ENCODE data around the gene TMEM131.
"Not testable (repeated sequence)": the region's sequence is repeated elsewhere in the genome, so short reads cannot be mapped to it uniquely, and the experiment has no call there.

The TMEM131 gene

GRCh38 chr2:97995734-97996624, at the start of gene TMEM131:
TSS of gene TMEM131 (minus strand) at chr2:97995948. CDS start at chr2:97995662, 286 bp downstream.
- DNase-seq (ENCODE audit: insufficient read length, low spot score) (peak; percentile 91), FAIRE-seq (peak; percentile 92)
- TF ChIP-seq POLR2A (IDR thresholded peaks at IDR 0.05; ENCODE audit: low read depth, low read length) = peak; percentile 92

GRCh38 chr2:98044730-98045129, 49.0 kb upstream of the TMEM131 start:
- DNase-seq (ENCODE audit: insufficient read length, low spot score) = not testable (repeated sequence)

GRCh38 chr2:98043101-98043500, 47.4 kb upstream of the TMEM131 start:
- no peak for FAIRE-seq
- DNase-seq (ENCODE audit: insufficient read length, low spot score) = no peak
- no peak for TF ChIP-seq POLR2A (IDR thresholded peaks at IDR 0.05; ENCODE audit: low read depth, low read length)

More at GRCh38 chr2:98044730-98045129, 49.0 kb upstream of the TMEM131 start:
- FAIRE-seq = not testable (repeated sequence)

- no peak for DNase-seq (ENCODE audit: insufficient read length, low spot score)
- FAIRE-seq = no peak
- no peak for TF ChIP-seq POLR2A (IDR thresholded peaks at IDR 0.05; ENCODE audit: low read depth, low read length)
These were observed 44.7 kb upstream of the TMEM131 start for GRCh38 chr2:98040331-98040939.

- no peak for TF ChIP-seq POLR2A (IDR thresholded peaks at IDR 0.05; ENCODE audit: low read depth, low read length)
- FAIRE-seq (no peak), DNase-seq (ENCODE audit: insufficient read length, low spot score) (no peak)
These were observed 43.5 kb upstream of the TMEM131 start for GRCh38 chr2:98039085-98039756.

- TF ChIP-seq POLR2A (IDR thresholded peaks at IDR 0.05; ENCODE audit: low read depth, low read length) = no peak
- DNase-seq (ENCODE audit: insufficient read length, low spot score) = no peak
- no peak for FAIRE-seq
These were observed 42.1 kb upstream of the TMEM131 start for GRCh38 chr2:98037666-98038336.

GRCh38 chr2:98037206-98037605, 41.5 kb upstream of the TMEM131 start:
- FAIRE-seq (no peak), DNase-seq (ENCODE audit: insufficient read length, low spot score) (no peak)
- TF ChIP-seq POLR2A (IDR thresholded peaks at IDR 0.05; ENCODE audit: low read depth, low read length) = no peak

- FAIRE-seq (no peak), DNase-seq (ENCODE audit: insufficient read length, low spot score) (no peak)
- no peak for TF ChIP-seq POLR2A (IDR thresholded peaks at IDR 0.05; ENCODE audit: low read depth, low read length)
These were observed 40.7 kb upstream of the TMEM131 start for GRCh38 chr2:98036349-98037000.

GRCh38 chr2:98034745-98035144, 39.0 kb upstream of the TMEM131 start:
- TF ChIP-seq POLR2A (IDR thresholded peaks at IDR 0.05; ENCODE audit: low read depth, low read length) = no peak
- no peak for FAIRE-seq
- no peak for DNase-seq (ENCODE audit: insufficient read length, low spot score)

- no peak for TF ChIP-seq POLR2A (IDR thresholded peaks at IDR 0.05; ENCODE audit: low read depth, low read length)
- DNase-seq (ENCODE audit: insufficient read length, low spot score) (no peak), FAIRE-seq (no peak)
These were observed 36.3 kb upstream of the TMEM131 start for GRCh38 chr2:98032086-98032485.

GRCh38 chr2:98029718-98030222, 34.0 kb upstream of the TMEM131 start:
- no peak for FAIRE-seq
- no peak for TF ChIP-seq POLR2A (IDR thresholded peaks at IDR 0.05; ENCODE audit: low read depth, low read length)
- DNase-seq (ENCODE audit: insufficient read length, low spot score) = no peak

- no peak for TF ChIP-seq POLR2A (IDR thresholded peaks at IDR 0.05; ENCODE audit: low read depth, low read length)
- FAIRE-seq (no peak), DNase-seq (ENCODE audit: insufficient read length, low spot score) (no peak)
These were observed 33.4 kb upstream of the TMEM131 start for GRCh38 chr2:98028931-98029717.
